ENCODE measurements around the gene SYNPO2.
"Not testable (repeated sequence)": the region's sequence is repeated elsewhere in the genome, so short reads cannot be mapped to it uniquely, and the experiment has no call there.

SYNPO2 gene

DNA sequence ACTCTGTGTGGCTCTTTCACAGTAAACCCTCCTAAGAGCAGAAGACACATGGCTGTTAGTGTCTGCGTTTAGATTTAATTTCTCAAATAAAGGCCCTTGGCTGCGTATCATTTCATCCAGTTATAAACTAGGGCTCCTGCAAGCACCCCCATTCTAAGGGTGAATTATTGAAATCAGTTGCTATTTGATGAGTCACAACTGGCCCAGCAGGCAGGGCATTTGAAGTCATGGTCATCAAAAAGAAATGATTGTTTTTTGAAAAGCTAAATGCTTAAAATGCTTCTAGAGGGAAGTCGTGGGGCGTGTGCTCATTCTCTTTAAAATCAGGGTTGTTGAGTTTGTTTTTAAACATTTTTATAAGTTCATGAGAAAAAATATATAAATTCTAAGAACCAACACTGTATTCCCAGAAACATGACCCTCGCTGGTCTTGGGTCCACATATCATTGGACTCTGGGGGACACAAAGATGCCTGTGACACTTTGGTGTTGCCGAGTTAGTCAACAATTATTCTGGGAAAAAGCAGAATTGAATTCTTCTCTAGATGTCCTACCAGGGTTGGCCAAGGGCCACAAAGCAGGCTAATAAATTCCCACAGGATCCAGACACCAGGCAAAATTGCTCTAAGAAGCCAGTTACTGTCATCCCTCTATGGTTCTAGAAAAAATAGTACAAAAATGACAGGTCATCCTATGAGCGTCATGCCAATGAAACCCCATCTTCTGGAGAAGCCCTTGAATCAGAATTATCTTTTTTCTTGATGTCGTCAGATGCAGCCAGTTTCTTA, 147.5 kb downstream of the SYNPO2 start:
- DNase-seq, result peak; percentile 45

DNA sequence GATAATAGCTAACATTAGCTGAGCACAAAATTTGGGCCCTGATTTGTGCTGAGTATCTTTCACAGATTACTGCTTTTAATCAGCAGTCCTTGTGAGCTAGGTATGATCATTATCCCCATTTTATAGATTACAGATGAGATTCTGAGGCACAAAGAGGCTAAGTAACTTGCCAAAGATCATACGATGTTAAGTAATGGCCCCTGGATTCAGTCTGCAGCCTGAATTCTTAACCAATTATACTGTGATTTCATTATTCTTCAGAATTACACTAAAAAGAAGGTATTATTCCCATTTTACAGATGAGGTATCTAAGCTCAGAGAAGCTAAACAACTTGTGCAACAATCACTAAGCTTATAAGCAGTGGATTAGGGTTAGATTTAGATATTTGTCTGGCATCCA, 149.1 kb downstream of the SYNPO2 start:
- DNase-seq, result no peak

GRCh38 chr4:119038116-119038841, 149.6 kb downstream of the SYNPO2 start:
- DNase-seq, result peak; percentile 71

- no peak for DNase-seq
These were observed 150.5 kb downstream of the SYNPO2 start for GRCh38 chr4:119039160-119039559.

DNA sequence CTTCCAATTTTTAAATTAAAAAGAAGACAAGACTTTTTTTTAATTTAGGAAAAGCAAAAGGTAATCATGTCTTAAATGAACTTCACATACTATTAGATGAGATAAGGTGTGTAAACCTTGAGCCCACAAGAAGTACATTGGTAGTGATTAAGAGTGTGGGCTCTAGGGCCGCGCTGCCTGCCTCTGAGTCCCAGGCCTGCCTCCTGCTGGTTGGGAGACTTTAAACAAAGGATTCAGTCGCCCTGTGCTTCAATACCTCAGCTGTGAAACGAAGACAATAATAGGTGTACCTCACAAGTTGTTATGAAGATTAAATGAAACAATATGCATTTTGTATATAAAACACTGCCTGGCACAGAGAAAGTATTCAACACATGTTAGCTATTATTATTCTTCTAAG, 151.1 kb downstream of the SYNPO2 start:
- DNase-seq, result no peak

GRCh38 chr4:119040261-119040660, 151.6 kb downstream of the SYNPO2 start:
- peak; percentile 24 for DNase-seq

GRCh38 chr4:119040694-119041185, 152.1 kb downstream of the SYNPO2 start:
- peak; percentile 93 for DNase-seq

DNA sequence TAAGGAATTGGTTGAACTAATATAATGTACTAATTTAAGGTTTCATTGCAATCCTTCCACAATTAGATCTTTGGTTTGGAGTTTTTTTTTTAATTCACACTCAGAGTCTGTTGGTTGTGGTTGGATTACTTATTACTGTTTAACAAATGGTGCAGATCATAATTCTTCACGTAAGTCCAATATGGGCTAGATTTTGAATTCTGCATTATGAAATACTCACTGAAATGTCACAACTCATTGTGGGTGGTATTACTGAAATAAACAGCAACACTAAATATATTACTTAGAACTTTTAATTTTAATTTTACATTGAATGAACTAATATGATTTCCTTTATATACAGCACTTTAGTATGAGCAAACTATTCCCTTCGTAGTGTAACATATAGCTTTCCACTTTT, 152.7 kb downstream of the SYNPO2 start:
- DNase-seq, result no peak

GRCh38 chr4:119041951-119042560, 153.4 kb downstream of the SYNPO2 start:
- DNase-seq, result peak; percentile 76

DNA sequence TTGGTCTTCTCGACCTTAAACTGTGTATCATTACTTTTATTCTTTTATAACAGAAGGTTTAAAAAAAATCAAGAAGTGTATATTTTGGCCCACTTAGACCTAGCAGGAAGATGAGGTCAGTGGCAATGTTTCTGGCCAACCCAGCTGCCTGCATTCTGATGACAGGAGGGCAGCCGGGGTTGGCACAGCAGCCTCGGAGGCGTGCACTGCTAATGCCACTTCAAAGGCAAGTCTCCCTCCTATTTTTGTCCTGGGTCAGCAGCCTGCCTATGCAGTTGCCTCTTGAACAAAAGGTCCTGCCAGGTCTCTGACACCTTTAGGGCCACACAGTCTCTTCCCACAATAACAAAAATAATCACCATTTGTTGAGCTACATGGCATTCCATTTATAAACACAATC, 157.6 kb downstream of the SYNPO2 start:
- DNase-seq, result no peak

DNA sequence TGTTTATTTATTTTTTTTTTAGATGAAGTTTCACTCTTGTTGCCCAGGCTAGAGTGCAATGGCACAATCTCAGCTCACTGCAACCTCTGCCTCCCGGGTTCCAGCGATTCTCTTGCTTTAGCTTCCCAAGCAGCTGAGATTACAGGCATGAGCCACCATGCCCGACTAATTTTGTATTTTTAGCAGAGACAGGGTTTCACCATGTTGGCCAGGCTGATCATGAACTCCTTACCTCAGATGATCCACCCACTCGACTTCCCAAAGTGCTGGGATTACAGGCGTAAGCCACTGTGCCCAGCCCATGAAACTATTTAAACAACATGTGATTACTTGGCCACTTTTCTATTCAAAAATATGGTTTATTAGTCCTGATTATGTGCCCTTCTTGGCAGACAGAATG, 158.4 kb downstream of the SYNPO2 start:
- DNase-seq, result not testable (repeated sequence)

GRCh38 chr4:119048446-119048845, 159.8 kb downstream of the SYNPO2 start:
- no peak for DNase-seq

- peak; percentile 13 for DNase-seq
These were observed 160.7 kb downstream of the SYNPO2 start for GRCh38 chr4:119049342-119049741.

- DNase-seq, result peak; percentile 36
These were observed 162.0 kb downstream of the SYNPO2 start for GRCh38 chr4:119050527-119051090.

DNA sequence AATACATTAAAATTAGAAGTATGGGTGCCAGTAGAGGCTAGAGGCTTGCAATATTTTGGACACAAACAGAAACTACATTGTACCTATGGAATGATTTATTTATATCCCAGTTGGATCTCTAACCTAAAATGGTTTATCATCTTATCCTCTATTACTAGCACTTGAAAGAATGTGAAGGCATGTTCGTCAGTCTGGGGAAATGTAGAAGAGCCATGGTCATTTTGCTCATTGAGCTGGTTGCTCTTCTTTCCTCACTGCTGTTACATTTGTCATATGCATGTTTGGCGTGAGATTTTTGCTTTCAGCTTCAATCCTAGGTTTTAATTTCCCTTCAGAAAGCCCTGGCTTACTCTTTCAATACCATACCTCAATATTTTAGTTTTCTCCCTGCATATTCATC, 164.6 kb downstream of the SYNPO2 start:
- peak; percentile 26 for DNase-seq

GRCh38 chr4:119053997-119054396, 165.3 kb downstream of the SYNPO2 start:
- no peak for DNase-seq

- DNase-seq, result no peak
These were observed 168.8 kb downstream of the SYNPO2 start for GRCh38 chr4:119057417-119057816.

GRCh38 chr4:119059221-119059620, 170.6 kb downstream of the SYNPO2 start:
- no peak for DNase-seq

DNA sequence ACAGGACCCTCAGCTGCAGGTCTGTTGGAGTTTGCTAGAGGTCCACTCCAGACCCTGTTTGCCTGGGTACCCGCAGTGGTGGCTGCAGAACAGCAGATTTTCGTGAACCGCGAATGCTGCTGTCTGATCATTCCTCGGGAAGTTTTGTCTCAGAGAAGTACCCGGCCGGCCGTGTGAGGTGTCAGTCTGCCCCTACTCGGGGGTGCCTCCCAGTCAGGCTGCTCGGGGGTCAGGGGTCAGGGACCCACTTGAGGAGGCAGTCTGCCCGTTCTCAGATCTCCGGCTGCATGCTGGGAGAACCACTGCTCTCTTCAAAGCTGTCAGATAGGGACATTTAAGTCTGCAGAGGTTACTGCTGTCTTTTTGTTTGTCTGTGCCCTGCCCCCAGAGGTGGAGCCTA, 178.5 kb downstream of the SYNPO2 start:
- DNase-seq, result not testable (repeated sequence)

DNA sequence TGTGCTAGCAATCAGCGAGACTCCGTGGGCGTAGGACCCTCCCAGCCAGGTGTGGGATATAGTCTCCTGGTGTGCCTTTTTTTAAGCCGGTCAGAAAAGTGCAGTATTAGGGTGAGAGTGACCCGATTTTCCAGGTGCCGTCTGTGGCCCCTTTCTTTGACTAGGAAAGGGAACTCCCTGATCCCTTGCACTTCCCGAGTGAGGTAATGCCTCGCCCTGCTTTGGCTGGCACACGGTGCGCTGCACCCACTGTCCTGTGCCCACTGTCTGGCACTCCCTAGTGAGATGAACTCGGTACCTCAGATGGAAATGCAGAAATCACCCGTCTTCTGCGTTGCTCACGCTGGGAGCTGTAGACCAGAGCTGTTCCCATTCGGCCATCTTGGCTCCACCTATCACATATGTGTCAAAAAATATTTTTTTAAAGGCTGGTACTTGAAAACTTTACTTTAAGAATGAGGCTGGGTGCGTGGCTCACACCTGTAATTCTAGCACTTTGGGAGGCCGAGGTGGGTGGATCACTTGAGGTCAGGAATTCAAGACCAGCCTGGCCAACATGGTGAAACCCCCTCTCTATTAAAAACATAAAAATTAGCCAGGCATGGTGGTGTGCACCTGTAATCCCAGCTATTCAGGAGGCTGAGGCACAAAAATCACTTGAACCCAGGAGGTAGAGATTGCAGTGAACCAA, 179.2 kb downstream of the SYNPO2 start:
- DNase-seq, result not testable (repeated sequence)

DNA sequence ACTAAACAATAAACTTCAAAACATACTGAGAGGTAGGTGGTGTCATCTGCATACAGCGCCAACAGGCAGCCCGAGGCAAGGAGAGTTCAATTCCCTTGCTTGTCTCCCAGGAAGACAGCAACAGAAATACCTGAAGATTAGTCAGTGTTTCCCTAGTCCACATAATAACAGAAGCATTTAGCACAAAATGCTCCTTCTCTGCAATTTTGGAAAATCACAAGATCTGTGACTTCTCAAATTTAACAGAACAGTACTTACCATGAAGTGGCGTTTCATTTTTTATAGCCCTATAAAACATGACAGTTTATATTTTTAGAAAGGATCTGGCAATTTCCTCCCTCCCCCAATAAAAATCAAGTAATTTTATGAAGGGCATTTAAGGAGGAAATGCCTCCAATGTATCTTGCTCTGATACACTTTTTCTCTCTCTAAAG, 179.9 kb downstream of the SYNPO2 start:
- DNase-seq, result no peak

- no peak for DNase-seq
These were observed 181.6 kb downstream of the SYNPO2 start for GRCh38 chr4:119070301-119070700.

All from fibroblast of skin of abdomen (primary cell).